IPS-18c (cell line): ENCODE data around the gene OARD1.

Experiments used
- H3K4me3 ChIP-seq: 2 replicates; pipeline ENCODE4 v1.7.0; 2013; ENCODE audit warnings: low read depth, mild to moderate bottlenecking, low read length, moderate library complexity; ENCODE audit not compliant: insufficient read depth
- H3K9me3 ChIP-seq: one replicate; pipeline ENCODE4 v1.6.1; 2013; ENCODE audit warnings: mild to moderate bottlenecking, low read length, moderate library complexity; ENCODE audit not compliant: control insufficient read depth, insufficient read depth

The OARD1 gene

DNA sequence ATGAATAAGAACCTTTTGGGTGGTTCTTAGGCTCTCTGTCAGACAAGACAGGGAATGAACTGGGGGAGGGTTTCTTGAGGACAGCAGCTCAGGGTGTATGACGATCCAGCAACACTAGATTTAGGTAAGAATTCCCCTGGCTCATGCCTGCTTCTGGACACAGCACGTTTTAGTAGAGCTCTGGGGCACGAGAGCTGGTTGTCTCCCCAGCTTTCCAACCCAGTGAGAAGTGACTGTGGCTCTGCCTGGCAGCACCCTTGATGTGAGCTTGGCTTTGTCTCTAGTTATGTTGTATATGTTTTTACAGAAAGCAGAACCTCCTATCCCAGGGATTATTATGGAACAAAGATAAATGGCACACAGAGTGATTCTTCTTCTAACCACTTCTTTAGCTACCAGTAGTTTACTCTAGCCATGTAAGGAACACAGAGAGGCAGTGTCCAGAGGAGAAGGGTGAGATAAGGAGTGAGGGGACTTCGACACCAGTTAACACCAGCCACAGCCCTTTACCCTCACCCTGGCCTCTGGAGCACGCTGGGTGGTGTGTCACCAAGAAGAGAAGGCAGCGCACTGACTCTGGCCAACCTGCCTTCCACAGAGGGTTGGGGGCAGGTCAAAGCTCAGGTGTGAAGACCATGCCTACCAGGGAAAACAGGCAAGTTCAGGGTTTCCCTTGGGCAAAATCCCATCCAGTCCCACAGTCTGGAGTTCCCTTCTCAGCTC, 15.2 kb downstream of the OARD1 start:
- H3K4me3 ChIP-seq = no peak overlapping the region
- no peaks in the 10 kb centered on the region for H3K9me3 ChIP-seq

DNA sequence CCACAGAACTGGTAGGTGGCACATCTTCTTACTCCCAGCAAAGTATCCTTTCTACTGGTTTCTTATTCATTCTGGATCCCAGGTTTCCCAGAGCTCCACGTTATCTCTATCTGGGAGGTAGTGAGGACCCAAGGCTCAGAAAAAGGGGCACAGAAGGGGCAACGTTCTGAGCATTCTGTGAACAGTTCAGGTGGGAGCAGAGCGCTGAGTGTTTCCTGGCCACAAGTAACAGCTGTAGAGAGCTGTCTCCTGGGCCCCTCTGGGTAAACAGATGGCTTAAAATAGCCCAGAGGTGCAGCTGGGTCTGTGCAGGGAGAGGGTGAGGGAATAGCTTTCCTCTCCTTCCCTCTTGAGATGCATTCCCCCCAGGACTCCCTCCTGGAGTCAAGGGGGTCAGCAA, 17.0 kb downstream of the OARD1 start:
- no peak overlapping the region for H3K4me3 ChIP-seq
- H3K9me3 ChIP-seq = no peaks in the 10 kb centered on the region

DNA sequence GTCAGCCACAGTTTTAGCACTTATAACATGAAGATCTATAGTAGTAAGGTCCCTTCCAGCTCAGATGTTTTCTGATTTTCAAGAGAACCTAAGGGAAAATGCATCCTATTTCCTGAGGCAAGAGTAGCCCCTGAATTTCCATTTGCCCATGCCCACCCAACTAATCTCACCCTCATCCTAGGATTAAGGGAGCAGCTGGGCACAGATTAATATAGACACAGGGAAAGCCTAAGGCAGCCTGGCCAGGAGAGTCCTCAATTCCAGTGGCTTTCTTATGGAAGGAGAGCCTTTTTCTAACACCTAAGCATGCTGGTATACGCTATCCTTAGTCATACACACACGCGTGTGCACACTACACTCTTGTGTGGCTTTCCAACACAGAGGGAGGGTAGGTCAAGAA, 17.6 kb downstream of the OARD1 start:
- Histone ChIP-seq H3K9me3 (no peaks in the 10 kb centered on the region), H3K4me3 (no peak overlapping the region)

DNA sequence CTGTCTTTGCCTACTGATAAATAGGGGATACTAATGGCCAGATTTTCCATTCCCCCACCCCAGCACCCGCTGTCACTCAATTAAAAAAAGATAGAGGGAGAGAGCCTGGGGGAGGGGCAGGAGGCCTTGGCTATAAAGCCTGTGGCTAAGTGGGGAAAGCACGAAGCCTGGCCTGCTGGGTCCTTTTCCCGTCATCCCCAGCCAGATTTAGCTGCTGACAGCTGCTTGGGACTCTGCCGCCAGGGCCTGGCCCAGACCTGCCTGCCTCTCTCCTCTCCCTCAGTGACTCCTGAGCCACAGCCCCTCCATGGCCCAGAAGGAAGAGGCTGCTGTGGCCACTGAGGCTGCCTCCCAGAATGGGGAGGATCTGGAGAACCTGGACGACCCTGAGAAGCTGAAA, 19.1 kb downstream of the OARD1 start, which contains the start of gene APOBEC2:
Gene APOBEC2 (plus strand): TSS at position 162 of the 400 bp plus-strand sequence. CDS start 146 bp downstream, at position 308.
- Histone ChIP-seq H3K9me3 (no peaks in the 10 kb centered on the region), H3K4me3 (no peak within 1 kb of the TSS)

DNA sequence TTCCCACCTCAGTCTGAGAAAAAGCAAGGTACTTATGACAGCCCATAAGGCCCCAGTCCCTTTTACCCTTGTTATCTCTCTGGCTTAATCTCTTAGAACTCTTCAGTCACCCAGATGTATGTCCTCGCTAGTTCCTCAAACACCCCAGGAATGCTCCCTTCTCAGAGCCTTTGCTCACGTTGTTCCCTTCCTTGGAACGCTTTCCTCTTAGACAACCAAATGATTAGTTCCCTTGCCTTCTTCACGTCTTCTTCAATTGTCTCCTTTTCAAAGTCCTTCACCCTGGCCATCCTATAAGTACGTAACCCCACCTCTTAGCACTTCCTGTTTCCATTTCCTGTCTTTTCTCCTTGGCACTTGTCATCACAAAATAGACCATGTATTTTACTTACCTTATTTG, 20.3 kb downstream of the OARD1 start:
- H3K4me3 ChIP-seq = no peak overlapping the region
- H3K9me3 ChIP-seq = no peaks in the 10 kb centered on the region

DNA sequence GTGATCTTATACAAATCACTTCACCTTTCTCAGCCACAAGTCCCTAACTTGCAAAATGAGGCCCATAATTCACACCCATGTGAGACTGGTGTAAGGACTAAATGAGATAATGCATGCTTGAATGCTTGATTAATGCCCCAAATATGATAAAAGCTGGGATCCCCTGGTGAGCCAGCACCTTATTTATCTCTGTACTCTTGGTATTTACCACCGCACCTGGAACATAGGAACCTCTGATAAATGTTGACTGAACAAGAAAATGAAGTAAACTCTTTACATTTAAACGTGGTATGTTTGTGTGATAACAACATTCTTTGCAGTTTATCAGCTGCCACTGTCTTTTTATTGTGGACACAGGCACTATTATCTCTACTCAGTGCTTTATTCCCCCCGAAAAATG, 21.6 kb downstream of the OARD1 start:
- no peaks in the 10 kb centered on the region for H3K9me3 ChIP-seq
- H3K4me3 ChIP-seq = no peak overlapping the region

DNA sequence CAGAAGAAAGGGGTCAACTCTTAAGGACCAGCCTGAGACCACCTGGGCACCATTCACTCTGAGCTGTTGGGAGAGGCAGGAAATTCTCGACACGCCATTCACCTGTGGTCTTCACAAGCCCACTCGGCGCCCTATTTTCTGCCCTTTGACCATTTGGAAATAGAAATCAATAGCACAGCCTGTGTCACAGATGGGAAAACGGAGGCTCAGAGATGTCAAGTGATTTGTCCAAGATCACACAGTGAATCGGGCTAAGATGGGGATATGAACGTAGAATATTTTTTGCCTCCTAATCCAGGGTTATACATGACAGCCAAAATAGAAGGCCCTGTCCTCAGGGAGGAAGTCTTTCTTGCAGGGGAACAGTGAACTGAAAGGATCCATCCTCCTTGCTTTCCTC, 22.2 kb downstream of the OARD1 start:
- H3K9me3 ChIP-seq = no peaks in the 10 kb centered on the region
- H3K4me3 ChIP-seq = no peak overlapping the region

DNA sequence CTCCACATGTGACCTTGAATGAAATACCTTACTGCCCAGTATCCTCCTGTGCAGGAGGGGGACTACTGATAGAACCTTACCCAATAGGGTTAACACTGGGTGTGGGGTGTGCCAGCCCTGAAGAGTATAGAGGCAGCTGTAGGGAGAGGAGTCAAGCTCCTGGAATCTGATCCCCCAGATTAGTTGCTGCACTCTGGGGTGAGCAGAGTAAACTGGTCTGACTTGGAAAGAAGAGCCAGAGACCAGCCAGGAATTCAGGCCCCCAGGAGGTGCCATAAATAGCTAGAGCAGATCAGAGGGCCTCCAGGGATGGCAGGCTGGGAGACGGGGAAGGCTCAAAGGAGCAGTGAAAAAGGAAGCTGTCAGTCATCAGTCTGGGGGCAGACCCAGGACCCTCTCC, 22.6 kb downstream of the OARD1 start:
- Histone ChIP-seq H3K9me3 (no peaks in the 10 kb centered on the region), H3K4me3 (no peak overlapping the region)

DNA sequence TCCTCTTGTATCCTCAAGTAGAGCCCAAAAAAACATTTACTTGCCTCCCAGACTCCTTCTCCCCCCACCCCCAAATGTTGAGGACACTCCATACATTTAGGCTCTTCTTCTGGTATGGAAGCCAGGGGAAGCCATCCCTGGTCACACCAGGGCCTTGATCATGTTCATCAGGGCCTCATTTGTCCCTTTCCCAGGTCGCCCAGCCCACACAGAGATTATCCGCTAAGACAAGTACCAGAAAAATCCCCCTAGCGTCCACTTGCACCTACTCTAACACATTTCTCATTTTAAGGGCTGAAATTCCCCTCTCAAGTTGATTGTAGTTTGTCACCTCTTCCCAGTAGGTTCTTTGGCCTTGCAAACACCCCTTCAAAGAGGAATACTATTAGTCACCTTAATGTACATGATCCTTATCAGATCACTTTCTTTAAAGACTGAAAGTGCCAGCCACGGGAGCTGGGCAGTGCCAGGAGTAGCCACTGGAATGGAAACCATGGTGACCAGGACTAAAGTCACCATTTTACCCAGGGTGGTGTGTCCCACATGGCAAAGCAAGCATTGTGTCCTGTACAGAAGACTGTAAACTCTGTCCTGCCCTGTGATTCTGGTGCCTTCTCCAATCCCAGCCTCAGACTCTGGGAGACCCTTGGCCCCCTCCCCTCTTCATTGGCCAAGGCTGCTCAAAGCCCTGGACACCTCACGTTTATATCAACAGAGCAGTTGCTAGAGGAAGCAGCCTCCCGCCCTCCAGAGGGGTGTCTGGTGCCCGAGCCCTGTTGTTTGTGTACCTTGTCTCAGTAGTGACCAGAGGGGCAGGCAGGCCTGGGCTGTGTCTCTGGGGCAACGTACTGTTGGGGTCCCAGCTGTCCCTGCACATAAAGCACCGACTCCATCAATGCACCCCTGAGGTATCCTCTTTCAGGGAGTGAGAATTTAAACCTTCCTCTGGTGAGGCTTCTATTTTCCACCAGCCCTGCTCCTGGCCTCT, 24.1 kb downstream of the OARD1 start:
- no peaks in the 10 kb centered on the region for H3K9me3 ChIP-seq
- H3K4me3 ChIP-seq = no peak overlapping the region

DNA sequence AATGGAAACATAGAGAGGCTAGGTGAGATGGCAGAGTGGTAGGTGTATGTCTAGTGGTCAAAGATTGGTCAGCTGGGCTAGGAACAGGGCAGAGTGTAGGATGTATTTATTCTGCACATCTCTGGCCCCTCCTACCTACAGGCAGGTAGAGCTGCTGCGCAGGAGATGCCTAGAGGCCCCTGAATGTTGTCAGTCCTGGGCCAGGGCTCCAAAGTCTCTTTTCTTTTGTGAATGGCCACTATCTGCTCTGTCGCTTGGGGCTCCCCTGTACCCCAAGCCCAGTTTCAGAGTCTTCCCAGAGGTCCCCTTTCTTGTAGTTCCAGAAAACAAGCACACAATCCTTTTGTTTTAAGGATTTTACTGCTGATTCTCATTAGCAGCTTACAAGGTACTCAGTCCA, 24.9 kb downstream of the OARD1 start:
- H3K4me3 ChIP-seq = no peak overlapping the region
- H3K9me3 ChIP-seq = no peaks in the 10 kb centered on the region

DNA sequence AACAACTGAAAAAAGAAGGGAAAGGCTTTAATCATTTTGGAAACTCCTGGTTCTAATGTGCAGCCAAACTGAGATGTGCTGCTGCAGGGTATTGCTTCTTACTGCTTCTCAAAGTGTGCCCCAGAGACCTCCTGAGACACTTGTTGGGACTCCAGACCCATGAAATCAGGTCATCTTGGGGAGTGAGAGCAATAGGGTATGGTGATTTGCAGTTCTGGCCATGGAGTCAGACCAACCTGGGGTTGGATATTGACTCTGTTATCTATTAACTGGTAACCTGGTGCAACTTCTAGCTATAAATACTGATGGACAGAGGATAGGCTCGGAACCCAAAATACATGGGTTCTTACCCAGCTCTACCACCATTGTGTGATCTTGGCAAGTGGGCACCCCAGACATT, 26.1 kb downstream of the OARD1 start:
- Histone ChIP-seq H3K4me3 (no peak overlapping the region), H3K9me3 (no peaks in the 10 kb centered on the region)

DNA sequence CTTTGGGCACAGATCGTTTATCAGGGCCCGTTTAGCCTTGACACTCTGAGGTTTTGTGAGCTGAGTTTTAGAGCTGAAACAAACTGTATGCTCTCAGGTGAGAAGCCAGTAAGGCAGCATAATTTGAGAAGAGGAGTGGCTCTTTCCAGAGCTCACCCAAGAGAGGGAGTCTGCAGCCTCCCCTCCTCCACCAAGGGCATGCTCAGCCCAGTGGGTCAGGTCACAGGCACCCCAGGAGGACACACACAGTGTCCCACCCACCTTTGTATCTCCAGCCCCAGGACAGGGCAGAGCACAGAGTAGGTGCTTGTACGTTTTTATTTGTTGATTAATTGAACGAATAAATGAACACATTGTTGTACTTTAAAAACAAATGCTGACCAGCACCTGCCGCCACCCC, 26.5 kb downstream of the OARD1 start:
- no peak overlapping the region for H3K4me3 ChIP-seq
- H3K9me3 ChIP-seq = no peaks in the 10 kb centered on the region

DNA sequence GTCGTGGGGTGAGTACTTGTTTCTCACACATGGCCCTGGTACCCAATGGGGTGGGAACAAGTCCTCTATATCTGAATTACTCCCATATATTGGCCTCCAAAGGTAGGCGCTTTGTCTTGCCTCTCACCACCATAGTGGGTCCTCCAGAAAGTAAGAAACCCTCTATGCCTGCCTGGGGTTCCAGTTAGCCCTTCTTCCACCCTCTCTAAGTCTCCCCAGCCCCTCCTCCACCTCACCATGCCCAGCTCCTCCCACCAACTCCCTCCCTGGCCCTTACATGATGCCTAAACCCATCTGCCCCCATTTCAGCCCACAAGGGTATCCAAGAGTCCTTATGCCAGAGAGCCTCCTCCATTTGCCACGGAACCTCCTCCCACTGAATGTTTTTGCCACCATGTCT, 29.0 kb downstream of the OARD1 start:
- Histone ChIP-seq H3K9me3 (no peaks in the 10 kb centered on the region), H3K4me3 (no peak overlapping the region)

DNA sequence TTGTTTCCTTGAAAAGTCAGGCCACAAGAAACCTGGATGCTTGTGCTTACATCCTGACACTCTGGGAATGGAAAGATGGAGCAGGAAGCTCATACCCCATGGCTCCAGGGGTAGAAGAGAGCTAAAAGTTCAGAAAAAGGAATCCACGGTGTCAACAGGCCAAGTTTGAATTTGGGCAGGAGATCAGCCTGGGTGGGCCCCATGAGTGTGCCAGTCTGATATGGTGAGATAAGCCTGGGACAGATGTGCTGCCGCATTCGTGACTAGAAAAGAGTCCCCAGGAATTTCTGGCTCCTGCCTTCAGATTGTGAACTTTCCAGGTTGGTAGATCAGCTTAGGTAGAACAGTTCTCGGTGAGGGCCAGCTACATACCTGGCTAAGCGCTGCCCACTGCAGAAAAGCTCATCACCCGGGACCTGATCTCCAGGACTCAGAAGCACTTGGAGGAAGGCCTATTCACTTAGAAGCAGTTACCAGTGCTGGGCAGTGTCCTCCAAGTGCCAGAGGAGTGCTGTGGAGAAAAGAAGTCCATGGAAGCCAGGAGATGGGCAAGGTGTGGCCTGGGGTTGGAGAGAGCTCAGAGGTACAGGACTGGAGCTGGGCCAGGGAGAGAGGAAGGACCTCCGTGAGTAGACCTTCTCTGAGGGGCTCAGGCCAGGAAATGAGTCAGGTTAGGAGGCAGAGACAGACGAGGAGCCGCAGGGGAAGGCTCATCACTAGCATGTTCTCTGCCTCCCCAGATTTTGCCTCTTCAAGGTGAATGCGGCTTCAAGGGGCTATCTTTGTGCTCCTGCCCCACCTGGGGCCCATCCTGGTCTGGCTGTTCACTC, 29.7 kb downstream of the OARD1 start, which contains the start of gene TSPO2:
Gene TSPO2 (plus strand): TSS at position 242 of the 830 bp plus-strand sequence. CDS start 519 bp downstream, at position 761.
- no peak within 1 kb of the TSS for H3K4me3 ChIP-seq
- no peaks in the 10 kb centered on the region for H3K9me3 ChIP-seq

DNA sequence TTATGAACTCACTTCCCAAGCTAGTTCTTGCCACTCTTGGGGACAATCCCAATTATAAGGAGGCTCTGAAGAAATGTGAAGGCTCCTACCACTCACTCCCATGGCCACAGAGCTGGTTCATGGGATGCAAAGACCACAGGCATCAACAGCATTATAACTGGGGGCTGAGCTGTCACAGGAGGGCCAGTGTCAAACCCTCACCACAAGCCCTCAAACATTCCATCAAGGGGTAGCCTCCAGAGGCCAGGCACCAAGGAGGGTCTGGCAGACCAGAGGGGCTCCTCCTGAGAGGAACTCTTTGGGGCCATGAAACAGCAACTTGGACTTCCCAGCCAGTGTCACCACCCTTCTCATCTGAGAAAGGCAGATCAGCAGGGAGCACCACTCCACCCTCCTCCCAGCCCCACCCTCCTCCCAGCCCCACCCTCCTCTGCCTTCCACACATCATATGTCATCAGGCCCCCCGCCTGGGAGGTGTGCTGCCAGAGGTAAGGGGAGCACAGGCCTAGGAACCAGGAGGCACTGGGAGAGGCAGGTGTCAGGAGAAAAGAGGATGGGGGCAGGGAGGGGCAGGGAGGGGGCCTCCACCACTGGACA, 31.1 kb downstream of the OARD1 start:
- no peak overlapping the region for H3K4me3 ChIP-seq
- no peaks in the 10 kb centered on the region for H3K9me3 ChIP-seq

DNA sequence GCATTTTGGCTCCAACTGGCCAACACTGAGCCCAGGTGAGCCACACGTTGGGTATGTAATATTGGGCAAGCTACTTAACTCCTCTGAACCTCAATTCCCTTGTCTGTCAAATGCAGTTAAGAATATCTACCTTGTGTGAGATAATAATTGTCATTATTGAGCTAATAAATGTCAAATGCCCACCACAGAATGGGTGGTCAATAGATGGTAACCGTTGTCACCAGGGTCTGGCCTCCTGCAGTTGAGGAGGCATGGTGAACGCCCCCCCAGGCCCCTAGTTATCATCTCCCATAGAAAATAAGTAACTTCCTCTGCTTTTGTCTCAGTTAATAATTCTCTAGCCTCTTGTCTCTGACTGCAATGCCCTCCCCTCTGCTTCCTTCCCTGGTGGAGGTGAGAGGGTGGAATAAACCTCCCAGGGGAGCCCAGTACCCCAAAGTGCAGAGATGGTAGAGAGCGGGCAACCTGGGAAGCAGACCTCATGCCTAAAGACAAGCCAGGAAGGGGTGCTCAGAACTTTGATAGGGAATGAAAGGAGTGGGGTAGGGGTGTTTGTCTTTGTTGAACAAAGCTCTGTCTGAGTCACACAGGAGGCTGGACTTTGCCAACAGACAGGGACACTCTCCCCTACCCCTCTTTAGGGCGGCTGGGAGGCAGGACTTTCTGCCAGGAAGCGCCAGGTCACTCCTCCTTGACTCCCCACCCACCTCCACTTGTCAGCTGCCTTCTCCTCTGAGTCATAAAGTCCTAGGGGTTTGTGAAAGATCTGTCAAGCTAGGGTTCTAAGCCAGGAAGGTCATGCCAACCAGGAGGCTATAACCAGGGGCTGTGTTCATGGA, 31.8 kb downstream of the OARD1 start:
- no peak overlapping the region for H3K4me3 ChIP-seq
- H3K9me3 ChIP-seq = no peaks in the 10 kb centered on the region
